K562 (cell line): Measurements from ENCODE around the gene MAST4. TPM values are rescaled to one million over a fixed set of nuclear protein-coding genes. Genes with fewer than 3 reads are reported as not detected.

ENCODE experiments used
- CXXC5 ChIP-seq: fragments of 250-450 bp; sonication (Bioruptor Pico); IDR thresholded peaks from 2 replicates; pipeline ENCODE4 v1.8.0; 2022; ENCODE audit warnings: inconsistent platforms, mild to moderate bottlenecking, moderate library complexity
- FOS ChIP-seq: IDR thresholded peaks from 3 replicates; pipeline ENCODE4 v1.6.1; 2011; ENCODE audit not compliant: insufficient read length; ENCODE audit errors: extremely low read depth
- IRF2 ChIP-seq: sonication (generic); formaldehyde crosslinking; IDR thresholded peaks from 2 replicates; pipeline ENCODE4 v1.8.1; 2022; ENCODE audit warnings: mild to moderate bottlenecking, missing genetic modification reagents
- MAFK ChIP-seq: IDR thresholded peaks from 2 replicates; pipeline ENCODE4 v1.6.1; 2011; ENCODE audit warnings: low read length, improper control_type of control experiment
- NRF1 ChIP-seq, 2 experiments: fragments of 450-650 bp; IDR thresholded peaks in 1 of 2; conservative IDR thresholded peaks in 1 of 2; 2 replicates each; pipeline ENCODE4 v1.6.1; 2014; ENCODE audit warnings: mild to moderate bottlenecking in 2 of 2
- PTTG1 ChIP-seq: fragments of 450-650 bp; IDR thresholded peaks from 2 replicates; pipeline ENCODE4 v1.6.1; 2016; ENCODE audit warnings: low read depth, mild to moderate bottlenecking, missing genetic modification characterization, missing compliant biosample characterization
- RBM25 ChIP-seq: fragments of 200-400 bp; formaldehyde crosslinking; IDR thresholded peaks from 2 replicates; pipeline ENCODE4 v1.6.1; 2018; ENCODE audit warnings: low read length, low read depth, moderate library complexity; ENCODE audit not compliant: severe bottlenecking
- SAP30 ChIP-seq: fragments of 200-600 bp; sonication (generic); IDR thresholded peaks from 2 replicates; pipeline ENCODE4 v1.6.1; 2012; ENCODE audit warnings: borderline replicate concordance, low read depth, mild to moderate bottlenecking, moderate library complexity, low read length, control low read depth, inconsistent platforms; ENCODE audit not compliant: insufficient read depth, poor library complexity, severe bottlenecking
- SNIP1 ChIP-seq: fragments of 450-650 bp; IDR thresholded peaks from 2 replicates; pipeline ENCODE4 v1.7.1; 2017; ENCODE audit warnings: low read depth, mild to moderate bottlenecking
- ZNF12 ChIP-seq: sonication (generic); formaldehyde crosslinking; IDR thresholded peaks from 2 replicates; pipeline ENCODE4 v1.4.0; 2020; ENCODE audit warnings: mild to moderate bottlenecking, missing genetic modification reagents
- ZNF668 ChIP-seq: fragments of 250-450 bp; sonication (Bioruptor Pico); IDR thresholded peaks from 2 replicates; pipeline ENCODE4 v1.8.0; 2022; ENCODE audit warnings: mild to moderate bottlenecking, inconsistent platforms
- ZNF696 ChIP-seq: fragments of 250-450 bp; sonication (Bioruptor Pico); conservative IDR thresholded peaks from 2 replicates; pipeline ENCODE4 v1.4.0; 2020; ENCODE audit warnings: mild to moderate bottlenecking, moderate library complexity
- polyA plus RNA-seq, 8 experiments: library from polyadenylated mRNA; depleted of rRNA in 4 of 8; stranded (reverse) in 5 of 8; unstranded in 3 of 8; fragments of >200 nt; fragmentation: Nextera tagmentation in 2 of 8; fragmentation: Illumina TruSeq in 1 of 8; extraction: Ambion mirVana in 2 of 8; extraction: Trizol in 1 of 8; gene quantifications; 2 replicates each; pipeline versions ENCODE4 v1.2.1 to v1.2.3, GENCODE V29; 2011 to 2014; ENCODE audit warnings: inconsistent platforms in 1 of 8, missing spikeins in 1 of 8
- total RNA-seq, 7 experiments: library from RNA; depleted of rRNA in 6 of 7; stranded (reverse); fragments of >200 nt in 6 of 7; fragmentation: Illumina TruSeq in 2 of 7; extraction: Trizol in 2 of 7; gene quantifications; 2 replicates each; pipeline versions ENCODE4 v1.2.1 to v1.2.3, GENCODE V29; 2011 to 2021; ENCODE audit warnings: low replicate concordance in 1 of 7
- TF ChIP-seq, protein P1 (sequence below): fragments of 450-650 bp; formaldehyde crosslinking; IDR thresholded peaks from 2 replicates; pipeline ENCODE4 v1.4.0; 2020; ENCODE audit warnings: mild to moderate bottlenecking, moderate library complexity
- TF ChIP-seq, protein P2 (sequence below): fragments of 450-650 bp; IDR thresholded peaks from one replicate; pipeline ENCODE4 v1.6.1; 2018; ENCODE audit warnings: mild to moderate bottlenecking, moderate library complexity; ENCODE audit not compliant: partially characterized antibody
- TF ChIP-seq, protein P3 (sequence below), 2 experiments: IDR thresholded peaks; 2 replicates each; pipeline ENCODE4 v1.6.1; 2011; ENCODE audit warnings: borderline replicate concordance in 1 of 2, control low read depth in 1 of 2, low read depth in 1 of 2, low read length in 1 of 2, mild to moderate bottlenecking in 1 of 2, mixed read lengths in 1 of 2, moderate library complexity in 1 of 2; ENCODE audit not compliant: insufficient read depth in 1 of 2, insufficient read length in 1 of 2, poor library complexity in 1 of 2, severe bottlenecking in 1 of 2; ENCODE audit errors: extremely low read depth in 1 of 2
- TF ChIP-seq, protein P4 (sequence below): fragments of 450-650 bp; IDR thresholded peaks from 2 replicates; pipeline ENCODE4 v1.6.1; 2016; ENCODE audit warnings: borderline replicate concordance
- TF ChIP-seq, protein P5 (sequence below), 2 experiments: IDR thresholded peaks; 2 replicates each; pipeline ENCODE4 v1.6.1; 2012; ENCODE audit warnings: improper control_type of control experiment in 2 of 2, low read depth in 2 of 2, low read length in 2 of 2, borderline replicate concordance in 1 of 2

Gene MAST4
- total and polyA plus RNA-seq, 9 of the 15 experiments (the other 6 are each of a cell fraction or from before 2014, with no cell fraction given), result 0.88 to 10.1 (median 5.2) TPM

DNA sequence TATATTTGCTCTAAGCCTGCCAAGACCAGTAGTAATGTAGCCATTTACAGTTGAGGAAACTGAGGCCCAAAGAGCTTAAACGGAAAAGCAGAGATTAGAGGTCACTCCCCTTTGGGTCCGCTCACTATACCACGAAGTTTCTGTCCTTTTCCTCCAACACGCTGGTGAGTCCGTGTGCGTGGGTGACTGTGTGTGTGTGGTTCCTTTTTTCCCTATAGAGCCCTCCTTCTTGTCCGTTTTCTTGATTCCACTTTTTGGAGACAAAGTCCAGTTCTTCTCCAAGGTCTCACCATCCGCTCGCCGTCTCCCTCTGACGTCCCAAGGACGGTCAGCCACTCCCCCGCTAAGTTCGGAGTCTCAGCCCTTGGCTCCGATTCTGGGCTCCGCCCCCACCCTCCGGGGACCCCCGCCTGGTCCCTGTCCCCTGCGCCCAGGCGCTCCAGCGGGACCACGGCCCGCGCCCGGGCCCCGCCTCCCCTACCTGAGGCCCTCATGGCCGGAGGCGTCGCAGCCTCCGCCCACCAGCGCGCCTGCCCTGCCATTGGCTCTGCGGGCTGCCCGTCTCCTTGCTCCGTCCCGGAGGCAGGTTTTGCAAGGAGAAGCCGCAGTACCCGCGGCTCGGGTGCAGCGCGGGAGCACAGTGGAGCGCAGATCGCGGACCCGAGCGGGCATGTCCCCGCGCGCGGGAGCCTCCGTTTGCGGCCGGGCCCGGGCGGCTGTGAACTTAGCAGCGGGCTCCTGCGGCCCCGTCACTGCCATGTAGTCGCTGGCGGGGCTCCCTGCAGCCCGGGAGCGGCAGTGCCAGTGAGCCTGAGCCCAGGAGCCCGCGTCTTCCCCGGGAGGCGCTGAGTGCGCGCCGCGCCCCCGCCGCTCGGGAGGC, at the start of gene MAST4 (continued):
- TF ChIP-seq, protein P1, sequence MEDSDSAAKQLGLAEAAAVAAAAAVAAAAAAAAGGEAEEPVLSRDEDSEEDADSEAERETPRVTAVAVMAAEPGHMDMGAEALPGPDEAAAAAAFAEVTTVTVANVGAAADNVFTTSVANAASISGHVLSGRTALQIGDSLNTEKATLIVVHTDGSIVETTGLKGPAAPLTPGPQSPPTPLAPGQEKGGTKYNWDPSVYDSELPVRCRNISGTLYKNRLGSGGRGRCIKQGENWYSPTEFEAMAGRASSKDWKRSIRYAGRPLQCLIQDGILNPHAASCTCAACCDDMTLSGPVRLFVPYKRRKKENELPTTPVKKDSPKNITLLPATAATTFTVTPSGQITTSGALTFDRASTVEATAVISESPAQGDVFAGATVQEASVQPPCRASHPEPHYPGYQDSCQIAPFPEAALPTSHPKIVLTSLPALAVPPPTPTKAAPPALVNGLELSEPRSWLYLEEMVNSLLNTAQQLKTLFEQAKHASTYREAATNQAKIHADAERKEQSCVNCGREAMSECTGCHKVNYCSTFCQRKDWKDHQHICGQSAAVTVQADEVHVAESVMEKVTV (CRISPR knock-in tag), result no peak
- no peak for TF ChIP-seq IRF2 (CRISPR knock-in tag)
- TF ChIP-seq, protein P2, sequence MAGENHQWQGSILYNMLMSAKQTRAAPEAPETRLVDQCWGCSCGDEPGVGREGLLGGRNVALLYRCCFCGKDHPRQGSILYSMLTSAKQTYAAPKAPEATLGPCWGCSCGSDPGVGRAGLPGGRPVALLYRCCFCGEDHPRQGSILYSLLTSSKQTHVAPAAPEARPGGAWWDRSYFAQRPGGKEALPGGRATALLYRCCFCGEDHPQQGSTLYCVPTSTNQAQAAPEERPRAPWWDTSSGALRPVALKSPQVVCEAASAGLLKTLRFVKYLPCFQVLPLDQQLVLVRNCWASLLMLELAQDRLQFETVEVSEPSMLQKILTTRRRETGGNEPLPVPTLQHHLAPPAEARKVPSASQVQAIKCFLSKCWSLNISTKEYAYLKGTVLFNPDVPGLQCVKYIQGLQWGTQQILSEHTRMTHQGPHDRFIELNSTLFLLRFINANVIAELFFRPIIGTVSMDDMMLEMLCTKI, result no peak
- peak; percentile 46 for TF ChIP-seq CXXC5 (CRISPR knock-in tag)
- peak; percentile 95 for TF ChIP-seq RBM25
- TF ChIP-seq NRF1 (conservative IDR thresholded peaks at IDR 0.05 in 1 of 2, IDR thresholded peaks at IDR 0.05 in 1 of 2), result peak; percentile 26 to 37; a peak in 2 of 4 replicates
- TF ChIP-seq MAFK, result no peak
- TF ChIP-seq, protein P3, sequence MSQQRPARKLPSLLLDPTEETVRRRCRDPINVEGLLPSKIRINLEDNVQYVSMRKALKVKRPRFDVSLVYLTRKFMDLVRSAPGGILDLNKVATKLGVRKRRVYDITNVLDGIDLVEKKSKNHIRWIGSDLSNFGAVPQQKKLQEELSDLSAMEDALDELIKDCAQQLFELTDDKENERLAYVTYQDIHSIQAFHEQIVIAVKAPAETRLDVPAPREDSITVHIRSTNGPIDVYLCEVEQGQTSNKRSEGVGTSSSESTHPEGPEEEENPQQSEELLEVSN (IDR thresholded peaks at IDR 0.05; ENCODE audit: borderline replicate concordance in 1 of 2, extremely low read depth in 1 of 2, insufficient read depth in 1 of 2, insufficient read length in 1 of 2, low read depth in 1 of 2, low read length in 1 of 2, poor library complexity in 1 of 2, severe bottlenecking in 1 of 2), result peak in 1 of 2 experiments; percentile 30
- TF ChIP-seq FOS, result peak; percentile 38
- TF ChIP-seq, protein P4, sequence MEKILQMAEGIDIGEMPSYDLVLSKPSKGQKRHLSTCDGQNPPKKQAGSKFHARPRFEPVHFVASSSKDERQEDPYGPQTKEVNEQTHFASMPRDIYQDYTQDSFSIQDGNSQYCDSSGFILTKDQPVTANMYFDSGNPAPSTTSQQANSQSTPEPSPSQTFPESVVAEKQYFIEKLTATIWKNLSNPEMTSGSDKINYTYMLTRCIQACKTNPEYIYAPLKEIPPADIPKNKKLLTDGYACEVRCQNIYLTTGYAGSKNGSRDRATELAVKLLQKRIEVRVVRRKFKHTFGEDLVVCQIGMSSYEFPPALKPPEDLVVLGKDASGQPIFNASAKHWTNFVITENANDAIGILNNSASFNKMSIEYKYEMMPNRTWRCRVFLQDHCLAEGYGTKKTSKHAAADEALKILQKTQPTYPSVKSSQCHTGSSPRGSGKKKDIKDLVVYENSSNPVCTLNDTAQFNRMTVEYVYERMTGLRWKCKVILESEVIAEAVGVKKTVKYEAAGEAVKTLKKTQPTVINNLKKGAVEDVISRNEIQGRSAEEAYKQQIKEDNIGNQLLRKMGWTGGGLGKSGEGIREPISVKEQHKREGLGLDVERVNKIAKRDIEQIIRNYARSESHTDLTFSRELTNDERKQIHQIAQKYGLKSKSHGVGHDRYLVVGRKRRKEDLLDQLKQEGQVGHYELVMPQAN, result no peak
- no peak for TF ChIP-seq SNIP1
- no peak for TF ChIP-seq ZNF668 (CRISPR knock-in tag)
- no peak for TF ChIP-seq PTTG1 (tag)
- TF ChIP-seq ZNF696 (CRISPR knock-in tag), result no peak
- TF ChIP-seq SAP30, result no peak
- TF ChIP-seq, protein P5, sequence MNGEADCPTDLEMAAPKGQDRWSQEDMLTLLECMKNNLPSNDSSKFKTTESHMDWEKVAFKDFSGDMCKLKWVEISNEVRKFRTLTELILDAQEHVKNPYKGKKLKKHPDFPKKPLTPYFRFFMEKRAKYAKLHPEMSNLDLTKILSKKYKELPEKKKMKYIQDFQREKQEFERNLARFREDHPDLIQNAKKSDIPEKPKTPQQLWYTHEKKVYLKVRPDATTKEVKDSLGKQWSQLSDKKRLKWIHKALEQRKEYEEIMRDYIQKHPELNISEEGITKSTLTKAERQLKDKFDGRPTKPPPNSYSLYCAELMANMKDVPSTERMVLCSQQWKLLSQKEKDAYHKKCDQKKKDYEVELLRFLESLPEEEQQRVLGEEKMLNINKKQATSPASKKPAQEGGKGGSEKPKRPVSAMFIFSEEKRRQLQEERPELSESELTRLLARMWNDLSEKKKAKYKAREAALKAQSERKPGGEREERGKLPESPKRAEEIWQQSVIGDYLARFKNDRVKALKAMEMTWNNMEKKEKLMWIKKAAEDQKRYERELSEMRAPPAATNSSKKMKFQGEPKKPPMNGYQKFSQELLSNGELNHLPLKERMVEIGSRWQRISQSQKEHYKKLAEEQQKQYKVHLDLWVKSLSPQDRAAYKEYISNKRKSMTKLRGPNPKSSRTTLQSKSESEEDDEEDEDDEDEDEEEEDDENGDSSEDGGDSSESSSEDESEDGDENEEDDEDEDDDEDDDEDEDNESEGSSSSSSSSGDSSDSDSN (IDR thresholded peaks at IDR 0.05; ENCODE audit: borderline replicate concordance in 1 of 2, low read depth in 2 of 2, low read length in 2 of 2), result no peak
- no peak for TF ChIP-seq ZNF12 (CRISPR knock-in tag)
